HK-2 (cell line): ENCODE measurements around the gene SIRT5.

ENCODE experiments used
- DNase-seq: peaks from one replicate; pipeline ENCODE4 v3.0.0-alpha.2; 2018; ENCODE audit not compliant: unreplicated experiment

SIRT5 gene

DNA sequence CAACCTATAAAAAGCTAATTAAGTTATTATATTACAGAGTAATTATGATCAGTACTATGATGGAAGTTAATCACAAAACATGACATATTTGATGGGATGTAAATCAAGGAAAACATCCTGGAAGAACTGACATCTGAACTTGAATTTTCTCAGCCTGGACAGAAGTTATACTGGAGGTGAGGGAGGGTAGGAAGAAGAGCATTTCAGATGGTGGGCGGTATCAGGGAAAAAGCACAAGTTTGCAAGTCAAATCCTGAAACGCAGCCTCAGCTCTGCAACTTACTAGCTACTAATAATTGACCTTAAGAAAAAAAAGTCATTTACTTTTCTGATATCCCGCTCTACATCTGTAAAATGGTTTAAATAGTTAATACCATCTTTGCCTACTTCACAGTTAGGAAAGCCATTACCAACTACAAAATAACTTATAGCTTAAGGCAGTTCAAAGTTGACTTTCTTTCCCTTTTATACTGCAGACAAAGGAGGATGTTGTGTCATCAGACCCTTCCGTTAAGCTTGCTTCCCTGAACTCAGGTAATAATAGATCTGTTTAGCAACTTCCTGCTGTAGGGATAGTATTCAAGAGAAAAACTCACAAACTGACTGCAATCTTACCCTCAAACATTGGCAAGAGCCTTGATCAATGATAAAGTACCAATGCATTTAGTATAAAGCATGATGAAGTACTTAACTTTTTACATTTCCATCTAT is 61.7 kb downstream of the SIRT5 start:
- no peak for DNase-seq

GRCh38 chr6:13638014-13638413 is 63.6 kb downstream of the SIRT5 start:
- no peak for DNase-seq

DNA sequence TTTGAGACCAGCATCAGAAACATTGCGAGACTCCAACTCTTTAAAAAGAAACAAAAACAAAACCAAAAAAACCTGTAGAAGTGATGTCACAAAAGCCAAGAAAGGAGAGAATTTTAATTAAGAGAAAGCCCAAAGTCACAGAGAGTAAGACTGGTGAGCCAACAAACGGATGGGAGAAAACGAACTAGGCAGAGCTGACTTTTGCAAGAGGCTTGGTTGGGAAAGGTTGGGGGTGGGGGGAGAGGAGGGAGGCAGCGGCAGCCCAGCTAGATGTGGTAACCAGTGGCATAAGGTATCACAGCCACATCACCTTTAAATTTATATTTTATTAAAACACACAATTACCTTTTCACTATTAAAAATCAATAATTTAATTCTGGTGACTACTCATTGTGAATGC is 64.2 kb downstream of the SIRT5 start:
- no peak for DNase-seq

DNA sequence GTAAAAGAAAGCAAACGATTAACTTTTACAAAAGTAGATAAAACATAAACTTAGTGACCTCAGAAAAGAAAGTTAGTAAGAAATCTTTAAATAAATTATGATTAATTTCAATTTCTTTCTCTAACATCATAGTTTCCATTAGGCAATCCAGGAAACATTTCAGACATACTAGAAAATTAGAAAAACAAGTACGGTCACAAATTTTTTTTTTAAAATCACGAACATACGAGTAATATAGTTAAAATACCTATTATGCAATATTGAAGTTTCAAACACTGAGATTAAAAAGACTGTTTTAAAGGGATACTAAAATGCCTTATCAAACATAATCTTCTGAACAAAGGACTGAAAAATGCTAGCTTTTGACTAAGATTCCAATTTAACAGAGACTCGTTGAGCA is 66.9 kb downstream of the SIRT5 start:
- DNase-seq = no peak

GRCh38 chr6:13643125-13643524 is 68.7 kb downstream of the SIRT5 start:
- no peak for DNase-seq

- DNase-seq = no peak
Observed at GRCh38 chr6:13648850-13649249, 74.4 kb downstream of the SIRT5 start.

DNA sequence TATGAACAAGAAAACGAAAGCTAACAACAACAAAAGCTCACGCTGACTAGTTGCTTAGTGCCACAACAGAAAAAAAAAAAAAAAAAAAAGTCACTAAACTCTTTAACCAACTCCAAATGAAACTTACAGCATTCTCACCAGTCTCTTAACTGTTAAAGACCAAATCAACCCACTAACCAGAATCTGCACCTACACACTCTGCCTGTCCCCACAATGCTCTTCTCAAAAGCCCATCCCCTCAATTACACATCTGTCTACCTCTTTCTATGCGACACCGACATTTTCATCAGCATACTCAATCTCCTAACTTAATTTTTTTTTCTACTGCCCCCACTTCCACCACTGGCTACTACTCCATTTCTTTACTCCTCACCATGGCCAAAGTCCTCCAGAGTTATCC is 75.0 kb downstream of the SIRT5 start:
- DNase-seq = no peak

GRCh38 chr6:13653296-13653695 is 78.9 kb downstream of the SIRT5 start:
- no peak for DNase-seq

- no peak for DNase-seq
Observed at GRCh38 chr6:13654496-13654895, 80.1 kb downstream of the SIRT5 start.

DNA sequence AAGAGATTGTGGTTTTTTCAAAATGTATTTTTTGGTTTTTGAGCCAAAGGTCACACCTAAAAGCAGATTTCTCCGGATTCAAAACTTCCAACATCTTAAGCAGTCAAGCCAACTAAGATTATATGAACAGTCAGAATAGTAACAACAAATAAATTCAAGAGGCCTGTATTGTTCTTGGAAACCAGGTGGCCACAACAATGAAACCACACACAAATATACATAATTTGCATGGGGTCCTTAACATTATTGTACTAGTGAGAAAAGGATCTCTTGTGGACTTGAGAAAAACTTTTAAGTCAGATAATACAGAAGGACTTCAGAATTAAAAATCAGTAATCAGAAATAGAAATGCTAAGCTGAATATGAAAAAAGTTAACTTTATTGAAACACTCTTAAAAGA is 81.3 kb downstream of the SIRT5 start:
- no peak for DNase-seq

- DNase-seq = no peak
Observed at GRCh38 chr6:13660273-13660672, 85.9 kb downstream of the SIRT5 start.

- DNase-seq = no peak
Observed at GRCh38 chr6:13660893-13661292, 86.5 kb downstream of the SIRT5 start.

DNA sequence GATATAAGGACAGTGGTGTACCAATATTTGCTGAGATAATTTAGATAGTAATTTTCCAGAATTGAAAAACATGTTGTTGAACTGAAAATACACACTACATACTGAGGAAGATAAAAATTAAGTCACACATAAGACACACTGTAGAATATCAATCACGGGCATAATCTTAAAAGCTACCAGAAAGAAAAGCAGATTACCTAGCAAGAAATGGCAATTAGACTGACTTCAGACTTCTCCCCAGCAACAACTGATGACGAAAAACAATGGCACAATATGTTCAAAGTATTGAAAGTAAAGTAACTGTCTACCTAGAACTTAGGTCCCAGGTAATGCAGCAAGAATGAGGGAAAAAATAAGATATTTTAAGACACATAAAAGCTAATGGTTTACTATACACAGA is 87.2 kb downstream of the SIRT5 start:
- DNase-seq = no peak

- DNase-seq = no peak
Observed at GRCh38 chr6:13662651-13663334, 88.4 kb downstream of the SIRT5 start.

DNA sequence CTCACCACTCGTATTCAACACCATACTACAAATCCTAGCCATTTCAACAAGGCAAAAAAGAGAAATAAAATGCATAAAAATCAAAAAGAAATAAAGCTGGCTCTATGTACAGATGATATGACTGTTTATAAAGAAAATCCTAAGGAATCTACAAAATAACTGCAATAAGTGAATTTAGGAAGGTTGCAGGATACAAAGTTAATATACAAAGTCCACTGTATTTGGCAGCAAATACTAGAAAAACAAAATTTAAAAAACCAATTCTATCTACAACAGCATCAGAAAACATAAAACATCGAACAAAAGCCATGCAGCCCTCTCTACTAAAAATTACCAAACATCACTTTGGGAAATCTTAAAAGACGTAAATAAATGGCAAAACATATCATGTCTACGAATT is 89.6 kb downstream of the SIRT5 start:
- no peak for DNase-seq
